OCI-LY1 (cell line): ENCODE measurements around the gene DNALI1.

Source experiments
- CTCF ChIP-seq: fragments of 200-600 bp; sonication (generic), shearing (Covaris generic); IDR thresholded peaks from 2 replicates; pipeline ENCODE4 v1.5.1; 2017; ENCODE audit warnings: mild to moderate bottlenecking, antibody characterized with exemption, low read length, moderate library complexity, mixed read lengths
- EZH2 ChIP-seq: fragments of 200-600 bp; sonication (generic), shearing (Covaris generic); IDR thresholded peaks from 2 replicates; pipeline ENCODE4 v1.8.0; 2017; ENCODE audit warnings: borderline replicate concordance, mixed run types, mild to moderate bottlenecking, antibody characterized with exemption, low read length, moderate library complexity, mixed read lengths

- no peak for TF ChIP-seq CTCF
- no peak for TF ChIP-seq EZH2
These were observed 19.4 kb upstream of the DNALI1 start for GRCh38 chr1:37537378-37537777.
